MG63 (cell line): ENCODE data around the gene CCDC201. TPM values are rescaled to one million over a fixed set of nuclear protein-coding genes. Genes with fewer than 3 reads are reported as not detected.
"Not testable (repeated sequence)": the region's sequence is repeated elsewhere in the genome, so short reads cannot be mapped to it uniquely, and the experiment has no call there.

Experiments
- DNase-seq: peaks from one replicate; pipeline ENCODE4 v3.0.0-alpha.2; 2020
- H3K27me3 ChIP-seq: fragments of 250-450 bp; sonication (Bioruptor Pico); 2 replicates; pipeline ENCODE4 v1.5.1; 2020; ENCODE audit warnings: mild to moderate bottlenecking, moderate library complexity
- H3K36me3 ChIP-seq: fragments of 250-450 bp; sonication (Bioruptor Pico); 2 replicates; pipeline ENCODE4 v1.5.1; 2020; ENCODE audit warnings: mild to moderate bottlenecking, moderate library complexity
- H3K4me3 ChIP-seq: fragments of 250-450 bp; sonication (Bioruptor Pico); 2 replicates; pipeline ENCODE4 v1.5.1; 2020; ENCODE audit warnings: mild to moderate bottlenecking, moderate library complexity
- H3K9me3 ChIP-seq: fragments of 250-450 bp; sonication (Bioruptor Pico); 2 replicates; pipeline ENCODE4 v1.5.1; 2020; ENCODE audit warnings: mild to moderate bottlenecking, moderate library complexity
- total RNA-seq: library from RNA; depleted of rRNA; stranded (reverse); fragments of >200 nt; shearing (Covaris generic); gene quantifications from 2 replicates; pipeline ENCODE4 v1.2.3, GENCODE V29; 2014; ENCODE audit warnings: low replicate concordance; rRNA removed

Gene CCDC201
- total RNA-seq, 1 experiment from 2014 or later: not detected

- Histone ChIP-seq H3K4me3 (no peak overlapping the region), H3K27me3 (no peaks in the 10 kb centered on the region), H3K36me3 (no peaks in the 10 kb centered on the region), H3K9me3 (no peaks in the 10 kb centered on the region)
- no peak for DNase-seq
Measured at GRCh38 chr7:45812946-45813345, 59.9 kb downstream of the CCDC201 start.

DNA sequence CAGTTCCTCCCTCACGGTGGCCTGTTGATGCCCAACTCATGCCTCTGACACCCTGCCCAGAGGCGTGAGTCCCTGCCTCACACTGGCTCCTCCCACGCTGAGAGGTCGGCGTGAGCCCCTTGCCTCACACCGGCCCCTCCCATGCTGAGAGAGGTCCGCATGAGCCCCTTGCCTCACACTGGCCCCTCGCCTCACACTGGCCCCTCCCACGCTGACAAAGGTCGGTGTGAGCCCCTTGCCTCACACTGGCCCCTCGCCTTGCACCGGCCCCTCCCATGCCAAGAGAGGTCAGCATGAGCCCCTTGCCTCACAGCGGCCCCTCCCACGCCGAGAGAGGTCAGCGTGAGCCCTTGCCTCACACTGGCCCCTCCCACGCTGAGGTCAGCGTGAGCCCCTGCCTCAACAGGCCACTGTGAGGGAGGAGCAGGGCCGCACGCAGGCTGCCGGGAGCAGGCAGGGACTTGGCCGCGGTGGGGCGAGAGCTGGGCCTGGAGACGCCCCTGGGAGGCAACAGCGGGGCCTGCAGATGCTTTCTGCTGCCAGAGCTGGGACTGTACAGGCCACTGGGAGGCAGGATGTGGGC is 61.1 kb downstream of the CCDC201 start:
- H3K9me3 ChIP-seq, H3K36me3 ChIP-seq, H3K27me3 ChIP-seq, H3K4me3 ChIP-seq, DNase-seq: not testable (repeated sequence)

GRCh38 chr7:45810451-45811005 is 62.4 kb downstream of the CCDC201 start:
- not testable (repeated sequence) for H3K4me3 ChIP-seq, DNase-seq, H3K36me3 ChIP-seq, H3K9me3 ChIP-seq, H3K27me3 ChIP-seq

Other genes with a start within 250 kb of the CCDC201 start
- not detected in 2 replicates for gene IGFBP1, start 15.4 kb upstream of the CCDC201 start, total RNA-seq
- 224 and 281 TPM in 2 replicates for gene IGFBP3, start 48.2 kb upstream of the CCDC201 start, total RNA-seq